Measurements from ENCODE around the gene IQCF2. TPM values are rescaled to one million over a fixed set of nuclear protein-coding genes. Genes with fewer than 3 reads are reported as not detected.

IQCF2 gene
- total RNA-seq, 1 donor = not detected

DNA sequence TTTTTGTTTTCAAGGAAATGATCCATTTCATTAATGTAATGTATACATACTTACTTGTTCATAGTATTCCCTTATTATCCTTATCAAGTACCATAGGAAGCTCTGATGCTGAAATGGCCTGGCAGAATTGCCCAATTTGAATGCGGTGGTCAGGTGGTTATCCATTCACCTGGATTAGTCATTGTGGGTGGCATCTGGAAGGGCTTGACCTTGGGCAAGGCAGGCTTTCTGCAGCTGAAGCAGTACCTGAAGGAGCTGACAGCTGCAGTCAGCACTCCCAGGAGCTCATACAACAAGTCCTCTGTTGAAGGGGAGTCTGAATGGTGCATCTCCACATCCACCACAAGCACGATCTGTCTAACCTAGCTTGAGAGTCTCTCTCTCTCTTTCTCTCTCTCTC is 26.2 kb downstream of the IQCF2 start:
- Histone ChIP-seq H4K20me1 (ENCODE audit: insufficient read depth, low read length) (no peaks in the 10 kb centered on the region), H3K27me3 (ENCODE audit: insufficient read depth, low read length) (peaks cover 14% of the 10 kb centered on the region), H3K36me3 (ENCODE audit: insufficient read depth, low read length) (no peaks in the 10 kb centered on the region), H3K9me3 (ENCODE audit: low read depth, low read length) (no peaks in the 10 kb centered on the region), H3K27ac (ENCODE audit: low read depth, low read length) (no peak overlapping the region), H3K4me1 (ENCODE audit: insufficient read depth, low read length) (no peaks in the 10 kb centered on the region), H3K4me3 (ENCODE audit: insufficient read depth, low read length) (no peak overlapping the region), H3K79me2 (ENCODE audit: insufficient read depth, low read length) (no peaks in the 10 kb centered on the region), H2AFZ (ENCODE audit: low read length) (no peak overlapping the region), H3K4me2 (ENCODE audit: insufficient read depth, low read length) (no peak overlapping the region)
- no peak for DNase-seq (ENCODE audit: insufficient read length, low spot score, missing footprints)
- TF ChIP-seq, protein P1, sequence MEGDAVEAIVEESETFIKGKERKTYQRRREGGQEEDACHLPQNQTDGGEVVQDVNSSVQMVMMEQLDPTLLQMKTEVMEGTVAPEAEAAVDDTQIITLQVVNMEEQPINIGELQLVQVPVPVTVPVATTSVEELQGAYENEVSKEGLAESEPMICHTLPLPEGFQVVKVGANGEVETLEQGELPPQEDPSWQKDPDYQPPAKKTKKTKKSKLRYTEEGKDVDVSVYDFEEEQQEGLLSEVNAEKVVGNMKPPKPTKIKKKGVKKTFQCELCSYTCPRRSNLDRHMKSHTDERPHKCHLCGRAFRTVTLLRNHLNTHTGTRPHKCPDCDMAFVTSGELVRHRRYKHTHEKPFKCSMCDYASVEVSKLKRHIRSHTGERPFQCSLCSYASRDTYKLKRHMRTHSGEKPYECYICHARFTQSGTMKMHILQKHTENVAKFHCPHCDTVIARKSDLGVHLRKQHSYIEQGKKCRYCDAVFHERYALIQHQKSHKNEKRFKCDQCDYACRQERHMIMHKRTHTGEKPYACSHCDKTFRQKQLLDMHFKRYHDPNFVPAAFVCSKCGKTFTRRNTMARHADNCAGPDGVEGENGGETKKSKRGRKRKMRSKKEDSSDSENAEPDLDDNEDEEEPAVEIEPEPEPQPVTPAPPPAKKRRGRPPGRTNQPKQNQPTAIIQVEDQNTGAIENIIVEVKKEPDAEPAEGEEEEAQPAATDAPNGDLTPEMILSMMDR (IDR thresholded peaks at IDR 0.05; ENCODE audit: extremely low read depth, low read depth, low read length) = no peak

DNA sequence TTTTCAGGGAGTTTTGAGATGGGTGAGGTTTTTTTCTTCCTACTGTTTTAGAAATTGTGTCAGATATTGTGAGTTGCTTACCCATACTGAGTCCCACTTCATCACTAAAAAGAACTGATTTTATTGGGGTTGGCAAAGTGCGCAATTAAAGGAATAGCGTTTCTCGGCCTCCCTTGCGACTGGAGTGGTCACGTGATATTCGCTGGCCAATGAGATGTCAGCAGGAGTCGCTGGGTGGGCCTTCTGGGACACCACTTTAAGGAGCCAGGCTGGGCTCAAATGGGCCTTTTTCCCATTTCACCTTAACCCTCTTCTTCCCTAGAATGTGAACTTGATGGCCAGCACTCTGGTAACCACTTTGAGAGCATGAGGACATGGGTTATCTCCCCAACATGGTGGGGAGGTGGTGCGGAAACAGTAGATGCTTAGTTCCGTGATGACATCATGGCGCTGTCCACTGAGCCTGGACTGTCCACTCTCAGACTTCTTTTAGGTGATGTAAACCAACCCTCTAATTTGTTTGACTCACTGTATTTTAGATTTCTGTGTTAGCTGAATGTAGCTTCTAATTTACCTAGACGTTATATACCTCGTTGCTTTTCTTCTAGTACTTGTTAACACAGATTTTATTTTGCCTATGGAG is 27.2 kb downstream of the IQCF2 start:
- Histone ChIP-seq H3K36me3 (ENCODE audit: insufficient read depth, low read length) (no peaks in the 10 kb centered on the region), H2AFZ (ENCODE audit: low read length) (no peak overlapping the region), H3K4me1 (ENCODE audit: insufficient read depth, low read length) (no peaks in the 10 kb centered on the region), H3K4me2 (ENCODE audit: insufficient read depth, low read length) (no peak overlapping the region), H3K79me2 (ENCODE audit: insufficient read depth, low read length) (no peaks in the 10 kb centered on the region), H4K20me1 (ENCODE audit: insufficient read depth, low read length) (no peaks in the 10 kb centered on the region), H3K9me3 (ENCODE audit: low read depth, low read length) (no peaks in the 10 kb centered on the region), H3K27ac (ENCODE audit: low read depth, low read length) (no peak overlapping the region), H3K27me3 (ENCODE audit: insufficient read depth, low read length) (peaks cover 5% of the 10 kb centered on the region), H3K4me3 (ENCODE audit: insufficient read depth, low read length) (no peak overlapping the region)
- TF ChIP-seq, protein P1 (IDR thresholded peaks at IDR 0.05; ENCODE audit: extremely low read depth, low read depth, low read length) = no peak
- DNase-seq (ENCODE audit: insufficient read length, low spot score, missing footprints) = no peak

DNA sequence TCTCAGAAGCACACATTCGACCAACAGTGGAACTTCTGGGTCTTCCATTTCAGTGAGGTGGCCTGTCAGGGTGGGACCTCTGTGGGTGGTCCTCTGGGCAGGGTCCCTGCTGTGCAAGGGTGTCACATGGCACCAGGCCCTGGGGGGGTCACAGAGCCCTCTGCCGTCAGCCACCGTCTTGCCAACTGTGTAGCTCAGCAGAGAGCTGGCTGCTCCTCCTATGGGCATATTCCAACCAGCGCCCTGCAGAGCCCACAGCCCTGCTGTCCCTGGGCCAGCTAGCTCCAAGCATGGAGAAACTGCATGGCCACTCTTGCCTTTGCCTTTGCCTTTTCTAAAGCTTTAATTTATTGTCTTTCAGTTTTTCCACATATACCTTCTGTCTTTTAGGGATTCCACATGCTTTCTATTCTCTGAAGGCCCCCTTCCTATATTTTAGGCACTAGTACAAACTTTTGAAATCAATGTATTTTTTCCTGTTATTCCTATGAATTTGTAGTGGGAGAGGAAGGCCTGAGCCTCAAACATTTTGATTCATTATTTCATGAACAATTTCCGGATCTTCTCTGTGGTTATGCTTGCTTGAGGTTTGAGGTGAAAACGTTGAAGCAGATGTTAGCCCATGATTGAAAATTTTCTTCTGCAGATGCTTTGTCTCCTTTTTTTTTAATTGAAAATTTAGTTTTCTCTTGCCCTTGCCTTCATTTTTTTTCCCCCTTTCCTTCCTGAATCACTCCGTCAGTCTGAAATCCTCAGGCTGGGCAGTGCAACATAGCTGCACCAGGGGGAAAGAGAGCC is 30.0 kb downstream of the IQCF2 start:
- H3K79me2 ChIP-seq (ENCODE audit: insufficient read depth, low read length) = no peaks in the 10 kb centered on the region
- H4K20me1 ChIP-seq (ENCODE audit: insufficient read depth, low read length) = no peaks in the 10 kb centered on the region
- H3K4me2 ChIP-seq (ENCODE audit: insufficient read depth, low read length) = no peak overlapping the region
- H3K4me1 ChIP-seq (ENCODE audit: insufficient read depth, low read length) = no peaks in the 10 kb centered on the region
- no peak overlapping the region for H2AFZ ChIP-seq (ENCODE audit: low read length)
- H3K36me3 ChIP-seq (ENCODE audit: insufficient read depth, low read length) = no peaks in the 10 kb centered on the region
- no peak for DNase-seq (ENCODE audit: insufficient read length, low spot score, missing footprints)
- no peak overlapping the region for H3K4me3 ChIP-seq (ENCODE audit: insufficient read depth, low read length)
- no peak overlapping the region for H3K27ac ChIP-seq (ENCODE audit: low read depth, low read length)
- no peaks in the 10 kb centered on the region for H3K27me3 ChIP-seq (ENCODE audit: insufficient read depth, low read length)
- TF ChIP-seq, protein P1 (IDR thresholded peaks at IDR 0.05; ENCODE audit: extremely low read depth, low read depth, low read length) = no peak
- no peaks in the 10 kb centered on the region for H3K9me3 ChIP-seq (ENCODE audit: low read depth, low read length)

DNA sequence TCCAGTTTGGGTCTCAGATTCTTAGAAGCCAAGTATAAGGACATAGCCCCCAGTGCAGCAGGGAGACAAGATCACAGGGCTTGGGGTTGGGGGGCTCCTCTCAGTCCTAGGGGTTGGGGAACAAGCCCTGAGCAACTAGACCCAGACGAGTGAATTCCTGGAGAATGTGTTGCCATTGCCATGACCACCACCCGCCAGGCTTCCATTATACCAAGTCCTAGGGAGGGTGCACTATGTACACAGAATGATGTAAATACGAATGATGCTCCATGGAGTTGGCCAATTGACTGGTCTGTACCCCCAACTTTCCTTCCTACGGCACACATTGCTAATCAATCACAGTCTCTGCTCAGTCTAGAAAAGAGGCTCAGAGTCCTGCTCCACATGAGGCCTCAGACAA is 33.0 kb downstream of the IQCF2 start:
- no peak for DNase-seq (ENCODE audit: insufficient read length, low spot score, missing footprints)
- H3K27ac ChIP-seq (ENCODE audit: low read depth, low read length) = no peak overlapping the region
- no peak overlapping the region for H3K4me2 ChIP-seq (ENCODE audit: insufficient read depth, low read length)
- no peaks in the 10 kb centered on the region for H3K36me3 ChIP-seq (ENCODE audit: insufficient read depth, low read length)
- no peaks in the 10 kb centered on the region for H4K20me1 ChIP-seq (ENCODE audit: insufficient read depth, low read length)
- H3K9me3 ChIP-seq (ENCODE audit: low read depth, low read length) = no peaks in the 10 kb centered on the region
- TF ChIP-seq, protein P1 (IDR thresholded peaks at IDR 0.05; ENCODE audit: extremely low read depth, low read depth, low read length) = no peak
- no peaks in the 10 kb centered on the region for H3K79me2 ChIP-seq (ENCODE audit: insufficient read depth, low read length)
- H3K4me3 ChIP-seq (ENCODE audit: insufficient read depth, low read length) = no peak overlapping the region
- no peaks in the 10 kb centered on the region for H3K4me1 ChIP-seq (ENCODE audit: insufficient read depth, low read length)
- H2AFZ ChIP-seq (ENCODE audit: low read length) = no peak overlapping the region
- no peaks in the 10 kb centered on the region for H3K27me3 ChIP-seq (ENCODE audit: insufficient read depth, low read length)
